IPS-18c (cell line): ENCODE measurements around the gene MTUS2.
"Not testable (repeated sequence)": the region's sequence is repeated elsewhere in the genome, so short reads cannot be mapped to it uniquely, and the experiment has no call there.

ENCODE experiments used
- H3K4me3 ChIP-seq: 2 replicates; pipeline ENCODE4 v1.7.0; 2013; ENCODE audit warnings: low read depth, mild to moderate bottlenecking, low read length, moderate library complexity; ENCODE audit not compliant: insufficient read depth
- H3K9me3 ChIP-seq: one replicate; pipeline ENCODE4 v1.6.1; 2013; ENCODE audit warnings: mild to moderate bottlenecking, low read length, moderate library complexity; ENCODE audit not compliant: control insufficient read depth, insufficient read depth

MTUS2 gene

GRCh38 chr13:29196409-29197074 is 376.4 kb downstream of the MTUS2 start:
- H3K4me3 ChIP-seq = no peak overlapping the region
- H3K9me3 ChIP-seq = no peaks in the 10 kb centered on the region

GRCh38 chr13:29202753-29203152 is 382.6 kb downstream of the MTUS2 start:
- not testable (repeated sequence) for H3K4me3 ChIP-seq, H3K9me3 ChIP-seq

GRCh38 chr13:29204651-29205050 is 384.5 kb downstream of the MTUS2 start:
- Histone ChIP-seq H3K9me3 (no peaks in the 10 kb centered on the region), H3K4me3 (no peak overlapping the region)

GRCh38 chr13:29210676-29211075 is 390.5 kb downstream of the MTUS2 start:
- Histone ChIP-seq H3K4me3 (no peak overlapping the region), H3K9me3 (no peaks in the 10 kb centered on the region)

- H3K9me3 ChIP-seq, H3K4me3 ChIP-seq: not testable (repeated sequence)
Measured at GRCh38 chr13:29211162-29211561, 391.0 kb downstream of the MTUS2 start.

GRCh38 chr13:29222458-29222857 is 402.3 kb downstream of the MTUS2 start:
- H3K9me3 ChIP-seq = peaks cover 7% of the 10 kb centered on the region
- no peak overlapping the region for H3K4me3 ChIP-seq

- Histone ChIP-seq H3K4me3 (no peak overlapping the region), H3K9me3 (peaks cover 7% of the 10 kb centered on the region)
Measured at GRCh38 chr13:29224206-29224605, 404.1 kb downstream of the MTUS2 start.

GRCh38 chr13:29227576-29227975 is 407.4 kb downstream of the MTUS2 start:
- H3K9me3 ChIP-seq = peaks cover 7% of the 10 kb centered on the region
- no peak overlapping the region for H3K4me3 ChIP-seq

GRCh38 chr13:29230299-29230845 is 410.2 kb downstream of the MTUS2 start:
- H3K4me3 ChIP-seq = no peak overlapping the region
- H3K9me3 ChIP-seq = no peaks in the 10 kb centered on the region

GRCh38 chr13:29239653-29240525 is 419.8 kb downstream of the MTUS2 start:
- Histone ChIP-seq H3K9me3 (no peaks in the 10 kb centered on the region), H3K4me3 (no peak overlapping the region)

GRCh38 chr13:29254626-29255370 is 434.7 kb downstream of the MTUS2 start:
- no peaks in the 10 kb centered on the region for H3K9me3 ChIP-seq
- H3K4me3 ChIP-seq = no peak overlapping the region

GRCh38 chr13:29255567-29255966 is 435.4 kb downstream of the MTUS2 start:
- no peak overlapping the region for H3K4me3 ChIP-seq
- no peaks in the 10 kb centered on the region for H3K9me3 ChIP-seq

- no peak overlapping the region for H3K4me3 ChIP-seq
- H3K9me3 ChIP-seq = peaks cover 4% of the 10 kb centered on the region
Measured at GRCh38 chr13:29260684-29261083, 440.5 kb downstream of the MTUS2 start.

- Histone ChIP-seq H3K9me3 (peaks cover 4% of the 10 kb centered on the region), H3K4me3 (no peak overlapping the region)
Measured at GRCh38 chr13:29266261-29266660, 446.1 kb downstream of the MTUS2 start.

- Histone ChIP-seq H3K9me3 (peaks cover 4% of the 10 kb centered on the region), H3K4me3 (no peak overlapping the region)
Measured at GRCh38 chr13:29266756-29267733, 446.9 kb downstream of the MTUS2 start.

- no peaks in the 10 kb centered on the region for H3K9me3 ChIP-seq
- no peak overlapping the region for H3K4me3 ChIP-seq
Measured at GRCh38 chr13:29270271-29270985, 450.3 kb downstream of the MTUS2 start.
